ENCODE results near the gene DOCK11.

DOCK11 gene

DNA sequence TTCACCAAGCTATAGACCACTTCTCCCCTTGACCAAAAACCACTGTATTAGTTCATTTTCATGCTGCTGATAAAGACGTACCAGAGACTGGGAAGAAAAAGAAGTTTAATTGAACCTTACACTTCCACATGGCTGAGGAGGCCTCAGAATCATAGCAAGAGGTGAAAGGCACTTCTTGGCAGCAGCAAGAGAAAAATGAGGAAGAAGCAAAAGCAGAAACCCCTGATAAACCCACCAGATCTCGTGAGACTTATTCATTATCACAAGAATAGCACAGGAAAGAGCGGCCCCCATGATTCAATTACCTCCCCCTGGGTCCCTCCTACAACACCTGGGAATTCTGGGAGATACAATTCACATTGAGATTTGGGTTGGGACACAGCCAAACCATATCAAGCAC lies 97.8 kb downstream of the DOCK11 start:
- Histone ChIP-seq H3K4me2 (ENCODE audit: insufficient read depth, low read length) (no peak overlapping the region), H3K27ac (ENCODE audit: low read length) (no peak overlapping the region), H3K4me3 (ENCODE audit: low read depth in 1 of 2, low read length in 2 of 2) (no peak overlapping the region), H3K36me3 (ENCODE audit: insufficient read depth, low read length) (peaks cover 42% of the 10 kb centered on the region), H4K20me1 (ENCODE audit: insufficient read depth, low read length) (no peaks in the 10 kb centered on the region), H3K9me3 (ENCODE audit: insufficient read depth, low read length, severe bottlenecking) (no peaks in the 10 kb centered on the region), H3K9ac (ENCODE audit: low read depth, low read length) (no peak overlapping the region), H3K79me2 (ENCODE audit: insufficient read depth, low read length) (no peaks in the 10 kb centered on the region), H3K27me3 (ENCODE audit: insufficient read depth, low read length, poor library complexity) (no peaks in the 10 kb centered on the region), H3K4me1 (ENCODE audit: insufficient read depth, low read length) (no peaks in the 10 kb centered on the region), H2AFZ (ENCODE audit: low read depth, low read length) (no peak overlapping the region)
- no peak for DNase-seq
- TF ChIP-seq, protein P1, sequence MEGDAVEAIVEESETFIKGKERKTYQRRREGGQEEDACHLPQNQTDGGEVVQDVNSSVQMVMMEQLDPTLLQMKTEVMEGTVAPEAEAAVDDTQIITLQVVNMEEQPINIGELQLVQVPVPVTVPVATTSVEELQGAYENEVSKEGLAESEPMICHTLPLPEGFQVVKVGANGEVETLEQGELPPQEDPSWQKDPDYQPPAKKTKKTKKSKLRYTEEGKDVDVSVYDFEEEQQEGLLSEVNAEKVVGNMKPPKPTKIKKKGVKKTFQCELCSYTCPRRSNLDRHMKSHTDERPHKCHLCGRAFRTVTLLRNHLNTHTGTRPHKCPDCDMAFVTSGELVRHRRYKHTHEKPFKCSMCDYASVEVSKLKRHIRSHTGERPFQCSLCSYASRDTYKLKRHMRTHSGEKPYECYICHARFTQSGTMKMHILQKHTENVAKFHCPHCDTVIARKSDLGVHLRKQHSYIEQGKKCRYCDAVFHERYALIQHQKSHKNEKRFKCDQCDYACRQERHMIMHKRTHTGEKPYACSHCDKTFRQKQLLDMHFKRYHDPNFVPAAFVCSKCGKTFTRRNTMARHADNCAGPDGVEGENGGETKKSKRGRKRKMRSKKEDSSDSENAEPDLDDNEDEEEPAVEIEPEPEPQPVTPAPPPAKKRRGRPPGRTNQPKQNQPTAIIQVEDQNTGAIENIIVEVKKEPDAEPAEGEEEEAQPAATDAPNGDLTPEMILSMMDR (IDR thresholded peaks at IDR 0.05; ENCODE audit: borderline replicate concordance, extremely low read depth, low read length, poor library complexity, severe bottlenecking): no peak
- TF ChIP-seq EZH2 (IDR thresholded peaks at IDR 0.05; ENCODE audit: borderline replicate concordance, low read depth, low read length, severe bottlenecking): no peak
- ATAC-seq (ENCODE audit: insufficient read depth, low read depth): no peak

DNA sequence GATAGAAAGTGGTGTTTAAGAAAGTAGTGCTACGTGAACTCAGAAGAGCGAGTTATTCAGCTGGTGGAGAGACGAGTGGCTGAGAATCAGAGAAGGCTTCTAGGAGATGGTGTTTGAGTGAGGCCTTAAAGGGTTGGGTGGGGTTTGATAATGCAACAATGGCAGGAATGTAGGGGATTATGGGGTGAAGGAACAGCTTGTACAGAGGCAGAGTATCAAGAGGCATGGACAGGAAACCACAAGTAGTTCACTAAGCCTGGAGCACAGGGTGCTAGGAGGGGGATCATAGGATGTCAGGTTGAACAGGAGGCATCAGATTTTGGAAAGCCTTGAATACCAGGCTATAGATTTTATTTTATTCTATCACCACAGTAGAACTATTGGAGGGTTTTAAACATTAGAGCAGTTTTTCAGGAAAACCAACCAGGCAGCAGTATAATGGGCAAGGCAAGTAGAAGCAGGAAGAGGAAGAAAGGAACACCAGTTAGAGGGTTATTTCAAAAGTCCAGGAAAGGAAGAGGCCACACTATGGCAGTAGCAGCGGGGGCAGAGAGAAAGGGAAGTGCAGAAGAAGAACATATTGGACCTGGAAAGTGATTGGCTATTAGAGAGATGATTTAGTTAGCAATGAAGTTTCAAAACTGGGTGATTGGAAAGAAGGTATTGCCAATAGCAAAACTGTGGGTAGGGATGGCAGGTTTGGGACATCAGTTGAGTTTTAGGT lies 99.2 kb downstream of the DOCK11 start:
- Histone ChIP-seq H2AFZ (ENCODE audit: low read depth, low read length) (no peak overlapping the region), H3K4me1 (ENCODE audit: insufficient read depth, low read length) (no peaks in the 10 kb centered on the region), H3K27ac (ENCODE audit: low read length) (no peak overlapping the region), H3K27me3 (ENCODE audit: insufficient read depth, low read length, poor library complexity) (no peaks in the 10 kb centered on the region), H3K36me3 (ENCODE audit: insufficient read depth, low read length) (peaks cover 31% of the 10 kb centered on the region), H3K9me3 (ENCODE audit: insufficient read depth, low read length, severe bottlenecking) (no peaks in the 10 kb centered on the region), H3K9ac (ENCODE audit: low read depth, low read length) (no peak overlapping the region), H3K4me2 (ENCODE audit: insufficient read depth, low read length) (no peak overlapping the region), H4K20me1 (ENCODE audit: insufficient read depth, low read length) (no peaks in the 10 kb centered on the region), H3K79me2 (ENCODE audit: insufficient read depth, low read length) (no peaks in the 10 kb centered on the region), H3K4me3 (ENCODE audit: low read depth in 1 of 2, low read length in 2 of 2) (no peak overlapping the region)
- TF ChIP-seq, protein P1 (IDR thresholded peaks at IDR 0.05; ENCODE audit: borderline replicate concordance, extremely low read depth, low read length, poor library complexity, severe bottlenecking): no peak
- TF ChIP-seq EZH2 (IDR thresholded peaks at IDR 0.05; ENCODE audit: borderline replicate concordance, low read depth, low read length, severe bottlenecking): no peak
- ATAC-seq (ENCODE audit: insufficient read depth, low read depth): no peak
- no peak for DNase-seq

DNA sequence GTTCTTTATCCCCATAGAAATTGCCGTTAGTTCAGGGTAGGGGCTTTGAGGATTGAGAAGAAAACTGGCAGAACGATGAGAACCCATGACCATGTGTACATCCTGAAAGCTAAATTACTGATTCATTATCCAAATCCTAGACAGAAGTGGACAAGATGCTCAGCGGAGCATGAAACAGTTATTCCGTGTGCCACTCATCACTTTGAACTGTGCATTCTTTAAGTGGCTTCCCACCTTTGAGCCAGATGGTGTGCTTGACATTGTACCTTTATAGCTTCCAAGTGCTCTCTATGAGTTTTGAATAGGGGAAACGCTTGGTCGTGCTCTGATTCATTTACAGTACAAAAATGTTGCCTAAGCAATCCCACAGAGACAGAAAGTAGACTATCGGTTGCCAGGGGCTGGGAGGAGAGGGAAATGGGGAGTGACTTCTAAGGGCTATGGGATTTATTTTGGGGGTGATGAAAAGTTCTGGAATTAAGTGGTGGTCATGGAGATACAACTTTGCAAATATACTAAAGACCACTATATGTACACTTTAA lies 100.0 kb downstream of the DOCK11 start:
- H3K27me3 ChIP-seq (ENCODE audit: insufficient read depth, low read length, poor library complexity): no peaks in the 10 kb centered on the region
- ATAC-seq (ENCODE audit: insufficient read depth, low read depth) (no peak), DNase-seq (no peak)
- no peaks in the 10 kb centered on the region for H3K9me3 ChIP-seq (ENCODE audit: insufficient read depth, low read length, severe bottlenecking)
- no peak overlapping the region for H3K27ac ChIP-seq (ENCODE audit: low read length)
- no peaks in the 10 kb centered on the region for H3K79me2 ChIP-seq (ENCODE audit: insufficient read depth, low read length)
- TF ChIP-seq, protein P1 (IDR thresholded peaks at IDR 0.05; ENCODE audit: borderline replicate concordance, extremely low read depth, low read length, poor library complexity, severe bottlenecking): no peak
- TF ChIP-seq EZH2 (IDR thresholded peaks at IDR 0.05; ENCODE audit: borderline replicate concordance, low read depth, low read length, severe bottlenecking): no peak
- no peaks in the 10 kb centered on the region for H3K4me1 ChIP-seq (ENCODE audit: insufficient read depth, low read length)
- no peak overlapping the region for H3K9ac ChIP-seq (ENCODE audit: low read depth, low read length)
- no peaks in the 10 kb centered on the region for H4K20me1 ChIP-seq (ENCODE audit: insufficient read depth, low read length)
- H3K4me2 ChIP-seq (ENCODE audit: insufficient read depth, low read length): no peak overlapping the region
- no peak overlapping the region for H3K4me3 ChIP-seq (ENCODE audit: low read depth in 1 of 2, low read length in 2 of 2)
- peaks cover 24% of the 10 kb centered on the region for H3K36me3 ChIP-seq (ENCODE audit: insufficient read depth, low read length)
- no peak overlapping the region for H2AFZ ChIP-seq (ENCODE audit: low read depth, low read length)

Measured in DND-41 (cell line).